ENCODE results near the gene PREX1.

DNA sequence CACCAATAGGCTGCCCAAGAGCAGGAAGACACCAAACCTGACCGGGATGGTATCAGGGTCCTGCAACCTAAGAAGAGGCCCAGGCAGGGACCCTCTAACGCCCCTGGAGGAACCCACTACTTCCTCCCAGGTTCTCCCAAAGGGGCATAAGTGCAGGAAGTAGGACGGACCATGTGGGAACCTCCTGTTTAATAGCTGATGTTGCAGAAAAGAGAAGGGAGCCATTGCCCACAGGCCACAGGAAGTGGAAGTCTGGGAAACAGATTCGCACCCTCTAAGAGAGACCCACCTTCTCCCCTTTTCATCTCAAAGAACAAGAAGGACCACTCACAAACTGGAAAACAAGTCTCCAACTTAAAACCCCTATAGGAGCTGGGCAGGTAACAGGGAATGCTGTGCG, 18.1 kb downstream of the PREX1 start:
- TF ChIP-seq, protein P1, sequence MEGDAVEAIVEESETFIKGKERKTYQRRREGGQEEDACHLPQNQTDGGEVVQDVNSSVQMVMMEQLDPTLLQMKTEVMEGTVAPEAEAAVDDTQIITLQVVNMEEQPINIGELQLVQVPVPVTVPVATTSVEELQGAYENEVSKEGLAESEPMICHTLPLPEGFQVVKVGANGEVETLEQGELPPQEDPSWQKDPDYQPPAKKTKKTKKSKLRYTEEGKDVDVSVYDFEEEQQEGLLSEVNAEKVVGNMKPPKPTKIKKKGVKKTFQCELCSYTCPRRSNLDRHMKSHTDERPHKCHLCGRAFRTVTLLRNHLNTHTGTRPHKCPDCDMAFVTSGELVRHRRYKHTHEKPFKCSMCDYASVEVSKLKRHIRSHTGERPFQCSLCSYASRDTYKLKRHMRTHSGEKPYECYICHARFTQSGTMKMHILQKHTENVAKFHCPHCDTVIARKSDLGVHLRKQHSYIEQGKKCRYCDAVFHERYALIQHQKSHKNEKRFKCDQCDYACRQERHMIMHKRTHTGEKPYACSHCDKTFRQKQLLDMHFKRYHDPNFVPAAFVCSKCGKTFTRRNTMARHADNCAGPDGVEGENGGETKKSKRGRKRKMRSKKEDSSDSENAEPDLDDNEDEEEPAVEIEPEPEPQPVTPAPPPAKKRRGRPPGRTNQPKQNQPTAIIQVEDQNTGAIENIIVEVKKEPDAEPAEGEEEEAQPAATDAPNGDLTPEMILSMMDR (conservative IDR thresholded peaks at IDR 0.05; ENCODE audit: low read depth in 2 of 2) = no peak
- no peak for TF ChIP-seq EZH2 (IDR thresholded peaks at IDR 0.05; ENCODE audit: low read depth, unreplicated experiment)
- no peak for TF ChIP-seq POLR2AphosphoS5 (IDR thresholded peaks at IDR 0.05; ENCODE audit: low read depth)
- TF ChIP-seq, protein P2, sequence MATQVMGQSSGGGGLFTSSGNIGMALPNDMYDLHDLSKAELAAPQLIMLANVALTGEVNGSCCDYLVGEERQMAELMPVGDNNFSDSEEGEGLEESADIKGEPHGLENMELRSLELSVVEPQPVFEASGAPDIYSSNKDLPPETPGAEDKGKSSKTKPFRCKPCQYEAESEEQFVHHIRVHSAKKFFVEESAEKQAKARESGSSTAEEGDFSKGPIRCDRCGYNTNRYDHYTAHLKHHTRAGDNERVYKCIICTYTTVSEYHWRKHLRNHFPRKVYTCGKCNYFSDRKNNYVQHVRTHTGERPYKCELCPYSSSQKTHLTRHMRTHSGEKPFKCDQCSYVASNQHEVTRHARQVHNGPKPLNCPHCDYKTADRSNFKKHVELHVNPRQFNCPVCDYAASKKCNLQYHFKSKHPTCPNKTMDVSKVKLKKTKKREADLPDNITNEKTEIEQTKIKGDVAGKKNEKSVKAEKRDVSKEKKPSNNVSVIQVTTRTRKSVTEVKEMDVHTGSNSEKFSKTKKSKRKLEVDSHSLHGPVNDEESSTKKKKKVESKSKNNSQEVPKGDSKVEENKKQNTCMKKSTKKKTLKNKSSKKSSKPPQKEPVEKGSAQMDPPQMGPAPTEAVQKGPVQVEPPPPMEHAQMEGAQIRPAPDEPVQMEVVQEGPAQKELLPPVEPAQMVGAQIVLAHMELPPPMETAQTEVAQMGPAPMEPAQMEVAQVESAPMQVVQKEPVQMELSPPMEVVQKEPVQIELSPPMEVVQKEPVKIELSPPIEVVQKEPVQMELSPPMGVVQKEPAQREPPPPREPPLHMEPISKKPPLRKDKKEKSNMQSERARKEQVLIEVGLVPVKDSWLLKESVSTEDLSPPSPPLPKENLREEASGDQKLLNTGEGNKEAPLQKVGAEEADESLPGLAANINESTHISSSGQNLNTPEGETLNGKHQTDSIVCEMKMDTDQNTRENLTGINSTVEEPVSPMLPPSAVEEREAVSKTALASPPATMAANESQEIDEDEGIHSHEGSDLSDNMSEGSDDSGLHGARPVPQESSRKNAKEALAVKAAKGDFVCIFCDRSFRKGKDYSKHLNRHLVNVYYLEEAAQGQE (IDR thresholded peaks at IDR 0.05; ENCODE audit: unreplicated experiment) = no peak
- no peak for TF ChIP-seq EZH2phosphoT487 (IDR thresholded peaks at IDR 0.05; ENCODE audit: unreplicated experiment)
- TF ChIP-seq NANOG (IDR thresholded peaks at IDR 0.05; ENCODE audit: borderline replicate concordance) = no peak
- TF ChIP-seq CREB1 (CRISPR knock-in tag; IDR thresholded peaks at IDR 0.05; ENCODE audit: low read depth) = no peak
- TF ChIP-seq ETS1 (IDR thresholded peaks at IDR 0.05) = no peak
- TF ChIP-seq JUNB (IDR thresholded peaks at IDR 0.05; ENCODE audit: unreplicated experiment) = no peak
- no peak for TF ChIP-seq STAT1 (IDR thresholded peaks at IDR 0.05; ENCODE audit: unreplicated experiment)
- TF ChIP-seq ZNF331 (CRISPR knock-in tag; IDR thresholded peaks at IDR 0.05; ENCODE audit: low read depth) = no peak
- TF ChIP-seq ZNF114 (CRISPR knock-in tag; IDR thresholded peaks at IDR 0.05) = no peak
- TF ChIP-seq, protein P3, sequence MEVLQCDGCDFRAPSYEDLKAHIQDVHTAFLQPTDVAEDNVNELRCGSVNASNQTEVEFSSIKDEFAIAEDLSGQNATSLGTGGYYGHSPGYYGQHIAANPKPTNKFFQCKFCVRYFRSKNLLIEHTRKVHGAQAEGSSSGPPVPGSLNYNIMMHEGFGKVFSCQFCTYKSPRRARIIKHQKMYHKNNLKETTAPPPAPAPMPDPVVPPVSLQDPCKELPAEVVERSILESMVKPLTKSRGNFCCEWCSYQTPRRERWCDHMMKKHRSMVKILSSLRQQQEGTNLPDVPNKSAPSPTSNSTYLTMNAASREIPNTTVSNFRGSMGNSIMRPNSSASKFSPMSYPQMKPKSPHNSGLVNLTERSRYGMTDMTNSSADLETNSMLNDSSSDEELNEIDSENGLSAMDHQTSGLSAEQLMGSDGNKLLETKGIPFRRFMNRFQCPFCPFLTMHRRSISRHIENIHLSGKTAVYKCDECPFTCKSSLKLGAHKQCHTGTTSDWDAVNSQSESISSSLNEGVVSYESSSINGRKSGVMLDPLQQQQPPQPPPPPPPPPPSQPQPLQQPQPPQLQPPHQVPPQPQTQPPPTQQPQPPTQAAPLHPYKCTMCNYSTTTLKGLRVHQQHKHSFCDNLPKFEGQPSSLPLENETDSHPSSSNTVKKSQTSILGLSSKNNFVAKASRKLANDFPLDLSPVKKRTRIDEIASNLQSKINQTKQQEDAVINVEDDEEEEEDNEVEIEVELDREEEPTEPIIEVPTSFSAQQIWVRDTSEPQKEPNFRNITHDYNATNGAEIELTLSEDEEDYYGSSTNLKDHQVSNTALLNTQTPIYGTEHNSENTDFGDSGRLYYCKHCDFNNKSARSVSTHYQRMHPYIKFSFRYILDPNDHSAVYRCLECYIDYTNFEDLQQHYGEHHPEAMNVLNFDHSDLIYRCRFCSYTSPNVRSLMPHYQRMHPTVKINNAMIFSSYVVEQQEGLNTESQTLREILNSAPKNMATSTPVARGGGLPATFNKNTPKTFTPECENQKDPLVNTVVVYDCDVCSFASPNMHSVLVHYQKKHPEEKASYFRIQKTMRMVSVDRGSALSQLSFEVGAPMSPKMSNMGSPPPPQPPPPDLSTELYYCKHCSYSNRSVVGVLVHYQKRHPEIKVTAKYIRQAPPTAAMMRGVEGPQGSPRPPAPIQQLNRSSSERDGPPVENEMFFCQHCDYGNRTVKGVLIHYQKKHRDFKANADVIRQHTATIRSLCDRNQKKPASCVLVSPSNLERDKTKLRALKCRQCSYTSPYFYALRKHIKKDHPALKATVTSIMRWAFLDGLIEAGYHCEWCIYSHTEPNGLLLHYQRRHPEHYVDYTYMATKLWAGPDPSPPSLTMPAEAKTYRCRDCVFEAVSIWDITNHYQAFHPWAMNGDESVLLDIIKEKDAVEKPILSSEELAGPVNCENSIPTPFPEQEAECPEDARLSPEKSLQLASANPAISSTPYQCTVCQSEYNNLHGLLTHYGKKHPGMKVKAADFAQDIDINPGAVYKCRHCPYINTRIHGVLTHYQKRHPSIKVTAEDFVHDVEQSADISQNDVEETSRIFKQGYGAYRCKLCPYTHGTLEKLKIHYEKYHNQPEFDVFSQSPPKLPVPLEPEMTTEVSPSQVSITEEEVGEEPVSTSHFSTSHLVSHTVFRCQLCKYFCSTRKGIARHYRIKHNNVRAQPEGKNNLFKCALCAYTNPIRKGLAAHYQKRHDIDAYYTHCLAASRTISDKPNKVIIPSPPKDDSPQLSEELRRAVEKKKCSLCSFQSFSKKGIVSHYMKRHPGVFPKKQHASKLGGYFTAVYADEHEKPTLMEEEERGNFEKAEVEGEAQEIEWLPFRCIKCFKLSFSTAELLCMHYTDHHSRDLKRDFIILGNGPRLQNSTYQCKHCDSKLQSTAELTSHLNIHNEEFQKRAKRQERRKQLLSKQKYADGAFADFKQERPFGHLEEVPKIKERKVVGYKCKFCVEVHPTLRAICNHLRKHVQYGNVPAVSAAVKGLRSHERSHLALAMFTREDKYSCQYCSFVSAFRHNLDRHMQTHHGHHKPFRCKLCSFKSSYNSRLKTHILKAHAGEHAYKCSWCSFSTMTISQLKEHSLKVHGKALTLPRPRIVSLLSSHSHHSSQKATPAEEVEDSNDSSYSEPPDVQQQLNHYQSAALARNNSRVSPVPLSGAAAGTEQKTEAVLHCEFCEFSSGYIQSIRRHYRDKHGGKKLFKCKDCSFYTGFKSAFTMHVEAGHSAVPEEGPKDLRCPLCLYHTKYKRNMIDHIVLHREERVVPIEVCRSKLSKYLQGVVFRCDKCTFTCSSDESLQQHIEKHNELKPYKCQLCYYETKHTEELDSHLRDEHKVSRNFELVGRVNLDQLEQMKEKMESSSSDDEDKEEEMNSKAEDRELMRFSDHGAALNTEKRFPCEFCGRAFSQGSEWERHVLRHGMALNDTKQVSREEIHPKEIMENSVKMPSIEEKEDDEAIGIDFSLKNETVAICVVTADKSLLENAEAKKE (CRISPR knock-in tag; IDR thresholded peaks at IDR 0.05) = no peak
